HCT116 (cell line): ENCODE measurements around the gene LAMB2. TPM values are rescaled to one million over a fixed set of nuclear protein-coding genes. Genes with fewer than 3 reads are reported as not detected.

Source experiments
- ATAC-seq: fragments of 200-7000 bp; cut with Tn5 transposase; 2 replicates; pipeline ENCODE4 v1.9.1; 2020; ENCODE audit warnings: mild to moderate bottlenecking, moderate library complexity
- BruUV-seq: library from RNA; stranded (reverse); fragments of 400-500 nt; replicated peaks from 2 replicates; lab custom pipeline; 2021; lab: Mats Ljungman, UMichigan
- CTCF ChIA-PET: fragments of 300-600 bp; sonication (Branson Sonifier 250); formaldehyde crosslinking; loops from one replicate; lab custom pipeline; 2021; ENCODE audit warnings: antibody characterized with exemption; lab: Charles Lee
- POLR2A ChIA-PET: fragments of 300-600, 350-600 bp; sonication (Branson Sonifier 250); formaldehyde crosslinking; loops from one replicate; lab custom pipeline; 2021; ENCODE audit warnings: antibody characterized with exemption; lab: Charles Lee
- RAD21 ChIA-PET, 2 experiments: fragments of 300-600 bp; sonication (Branson Sonifier 250); formaldehyde crosslinking; loops; one replicate each; lab custom pipeline; 2023; ENCODE audit warnings: low total read pairs in 2 of 2; ENCODE audit not compliant: uncharacterized antibody in 2 of 2, unreplicated experiment in 2 of 2, low non-redundant PET in 1 of 2; lab: Charles Lee
- DNase-seq: peaks from one replicate; pipeline ENCODE4 v3.0.0-alpha.2; 2010; ENCODE audit warnings: low read depth, low spot score
- H2AFZ ChIP-seq: fragments of 200-600 bp; shearing (Covaris generic), sonication (generic); 2 replicates; pipeline ENCODE4 v1.6.1; 2017; ENCODE audit warnings: low read depth, mixed run types, mixed read lengths, antibody characterized with exemption, low read length; ENCODE audit not compliant: poor library complexity, severe bottlenecking
- H3K27ac ChIP-seq: 2 replicates; pipeline ENCODE4 v1.5.1; 2012; ENCODE audit warnings: low read depth, low read length
- H3K27me3 ChIP-seq: fragments of 200-600 bp; sonication (generic); 2 replicates; pipeline ENCODE4 v1.6.1; 2016; ENCODE audit warnings: mixed run types, low read length, mixed read lengths; ENCODE audit not compliant: insufficient read depth
- H3K36me3 ChIP-seq, 2 experiments: fragments of 200-500 bp in 1 of 2; fragments of 200-600 bp in 1 of 2; sonication (Bioruptor generic) in 1 of 2; sonication (generic) in 1 of 2; 2 replicates each; pipeline versions ENCODE4 v1.5.1 to v1.6.1; 2014 to 2016; ENCODE audit warnings: low read length in 2 of 2, inconsistent platforms in 1 of 2, mixed read lengths in 1 of 2, mixed run types in 1 of 2; ENCODE audit not compliant: insufficient read depth in 2 of 2, control insufficient read depth in 1 of 2
- H3K4me1 ChIP-seq, 2 experiments: fragments of 200-600 bp in 1 of 2; sonication (generic) in 1 of 2; 2 replicates each; pipeline versions ENCODE4 v1.5.1 to v1.6.1; 2012 to 2017; ENCODE audit warnings: low read length in 2 of 2, inconsistent platforms in 1 of 2, mild to moderate bottlenecking in 1 of 2, mixed read lengths in 1 of 2, mixed run types in 1 of 2, moderate library complexity in 1 of 2; ENCODE audit not compliant: insufficient read depth in 2 of 2, control insufficient read depth in 1 of 2
- H3K4me2 ChIP-seq: fragments of 200-600 bp; sonication (generic); 2 replicates; pipeline ENCODE4 v1.6.1; 2017; ENCODE audit warnings: mixed run types, low read length, mixed read lengths
- H3K4me3 ChIP-seq, 2 experiments: fragments of 200-600 bp in 1 of 2; sonication (generic) in 1 of 2; replicated peaks in 1 of 2; 2 replicates each; pipeline ENCODE4 v1.5.1; 2011 to 2016; ENCODE audit warnings: low read length in 2 of 2, control low read depth in 1 of 2, low read depth in 1 of 2, mild to moderate bottlenecking in 1 of 2, mixed read lengths in 1 of 2, mixed run types in 1 of 2
- H3K79me2 ChIP-seq: fragments of 200-600 bp; sonication (generic); 2 replicates; pipeline ENCODE4 v1.6.1; 2017; ENCODE audit warnings: mild to moderate bottlenecking, mixed run types, low read length, moderate library complexity, mixed read lengths; ENCODE audit not compliant: insufficient read depth
- H3K9ac ChIP-seq: fragments of 200-600 bp; sonication (generic); 2 replicates; pipeline ENCODE4 v1.6.1; 2016; ENCODE audit warnings: low read length, mixed read lengths
- H3K9me2 ChIP-seq: fragments of 200-600 bp; sonication (generic), shearing (Covaris generic); 2 replicates; pipeline ENCODE4 v1.6.1; 2017; ENCODE audit warnings: mixed run types, mild to moderate bottlenecking, moderate library complexity; ENCODE audit not compliant: insufficient read depth
- H3K9me3 ChIP-seq, 2 experiments: fragments of 200-500 bp in 1 of 2; fragments of 200-600 bp in 1 of 2; sonication (Bioruptor generic) in 1 of 2; sonication (generic) in 1 of 2; 2 replicates each; pipeline ENCODE4 v1.6.1; 2014 to 2017; ENCODE audit warnings: low read length in 2 of 2, mixed read lengths in 2 of 2, inconsistent platforms in 1 of 2, low read depth in 1 of 2, mild to moderate bottlenecking in 1 of 2, mixed run types in 1 of 2, moderate library complexity in 1 of 2; ENCODE audit not compliant: control insufficient read depth in 1 of 2, insufficient read depth in 1 of 2
- H4K20me1 ChIP-seq: fragments of 200-600 bp; sonication (generic), shearing (Covaris generic); 2 replicates; pipeline ENCODE4 v1.6.1; 2017; ENCODE audit warnings: mixed run types, mild to moderate bottlenecking, moderate library complexity; ENCODE audit not compliant: insufficient read depth
- ELF1 ChIP-seq: IDR thresholded peaks from 2 replicates; pipeline ENCODE4 v1.6.1; 2012; ENCODE audit warnings: low read depth, borderline replicate concordance
- MAX ChIP-seq: IDR thresholded peaks from 2 replicates; pipeline ENCODE4 v1.6.1; 2012
- POLR2A ChIP-seq: IDR thresholded peaks from 2 replicates; pipeline ENCODE4 v1.7.0; 2011; ENCODE audit warnings: borderline replicate concordance; ENCODE audit not compliant: insufficient read depth, insufficient read length; ENCODE audit errors: extremely low read depth
- POLR2AphosphoS5 ChIP-seq: IDR thresholded peaks from 2 replicates; pipeline ENCODE4 v1.6.1; 2011; ENCODE audit warnings: mild to moderate bottlenecking, low read depth, low read length, moderate library complexity
- SP1 ChIP-seq: IDR thresholded peaks from 2 replicates; pipeline ENCODE4 v1.6.1; 2012; ENCODE audit warnings: low read depth
- YY1 ChIP-seq: IDR thresholded peaks from 2 replicates; pipeline ENCODE4 v1.6.1; 2011; ENCODE audit warnings: low read length, low read depth, moderate library complexity, mild to moderate bottlenecking; ENCODE audit not compliant: insufficient replicate concordance; ENCODE audit errors: extremely low read depth
- ZBTB33 ChIP-seq: IDR thresholded peaks from 2 replicates; pipeline ENCODE4 v1.6.1; 2011; ENCODE audit warnings: mild to moderate bottlenecking, low read length, moderate library complexity; ENCODE audit not compliant: insufficient replicate concordance; ENCODE audit errors: extremely low read depth
- intact Hi-C: fragments of 100-400 bp; cut with micrococcal nuclease; formaldehyde crosslinking; loops from 2 replicates; pipeline ENCODE4 v1.10.0; 2022
- total RNA-seq: library from RNA; stranded (reverse); gene quantifications from one replicate; pipeline ENCODE4 v1.2.1, GENCODE V29; 2021; ENCODE audit not compliant: unreplicated experiment

The LAMB2 gene
- total RNA-seq, 1 experiment from 2014 or later: 213 TPM

- H3K79me2 ChIP-seq: peaks cover 32% of the 10 kb centered on the region
- no peak for TF ChIP-seq ELF1
- H3K9me2 ChIP-seq: no peaks in the 10 kb centered on the region
- intact Hi-C loops: no loop called here
- H3K4me1 ChIP-seq: peaks cover 13 to 39% of the 10 kb centered on the region in 2 experiments
- peak overlapping the region; percentile 84 for H3K27ac ChIP-seq
- peak overlapping the region; percentile 88 for H3K4me2 ChIP-seq
- no peaks in the 10 kb centered on the region for H3K27me3 ChIP-seq
- peaks cover 11 to 17% of the 10 kb centered on the region in 2 experiments for H3K36me3 ChIP-seq
- no peak for ATAC-seq
- no peaks in the 10 kb centered on the region for H3K9me3 ChIP-seq
- peak overlapping the region; percentile 77 to 99 for H3K4me3 ChIP-seq
- ChIA-PET RAD21 (no interaction called here), CTCF (no interaction called here), POLR2A (no interaction called here)
- DNase-seq: no peak
- no TSS peak for BruUV-seq
- no peaks in the 10 kb centered on the region for H4K20me1 ChIP-seq
- peak overlapping the region; percentile 59 for H2AFZ ChIP-seq
- peak overlapping the region; percentile 97 for H3K9ac ChIP-seq
Observed at GRCh38 chr3:49166752-49167556, 34.1 kb upstream of the LAMB2 start.

GRCh38 chr3:49165771-49166751, 33.2 kb upstream of the LAMB2 start, which contains the start of gene CCDC71:
TSS of gene CCDC71 (minus strand) at chr3:49166331. CDS start at chr3:49164208, 2,123 bp downstream.
- peak within 1 kb of the TSS; percentile 59 for H2AFZ ChIP-seq
- TF ChIP-seq POLR2AphosphoS5 (peak; percentile 87), ZBTB33 (no peak), YY1 (peak; percentile 96), POLR2A (peak; percentile 34), MAX (no peak), SP1 (no peak)
- H3K4me3 ChIP-seq: peak within 1 kb of the TSS; percentile 77 to 99
- ChIA-PET POLR2A (no interaction called here), RAD21 (no interaction called here), CTCF (no interaction called here)
- H3K4me2 ChIP-seq: peak within 1 kb of the TSS; percentile 88
- DNase-seq: peak; percentile 18
- no peaks in the 10 kb centered on the region for H3K27me3 ChIP-seq
- intact Hi-C loops: no loop called here
- BruUV-seq: no TSS peak
- H3K36me3 ChIP-seq: peaks cover 11 to 17% of the 10 kb centered on the region in 2 experiments
- peak within 1 kb of the TSS; percentile 84 for H3K27ac ChIP-seq
- peak; percentile 71 for ATAC-seq
- H3K9ac ChIP-seq: peak within 1 kb of the TSS; percentile 97
- peaks cover 32% of the 10 kb centered on the region for H3K79me2 ChIP-seq
- peaks cover 13 to 31% of the 10 kb centered on the region in 2 experiments for H3K4me1 ChIP-seq
- no peaks in the 10 kb centered on the region for H3K9me3 ChIP-seq
- no peaks in the 10 kb centered on the region for H3K9me2 ChIP-seq
- no peaks in the 10 kb centered on the region for H4K20me1 ChIP-seq
